ENCODE data around the gene SSBP3.

Gene SSBP3

DNA sequence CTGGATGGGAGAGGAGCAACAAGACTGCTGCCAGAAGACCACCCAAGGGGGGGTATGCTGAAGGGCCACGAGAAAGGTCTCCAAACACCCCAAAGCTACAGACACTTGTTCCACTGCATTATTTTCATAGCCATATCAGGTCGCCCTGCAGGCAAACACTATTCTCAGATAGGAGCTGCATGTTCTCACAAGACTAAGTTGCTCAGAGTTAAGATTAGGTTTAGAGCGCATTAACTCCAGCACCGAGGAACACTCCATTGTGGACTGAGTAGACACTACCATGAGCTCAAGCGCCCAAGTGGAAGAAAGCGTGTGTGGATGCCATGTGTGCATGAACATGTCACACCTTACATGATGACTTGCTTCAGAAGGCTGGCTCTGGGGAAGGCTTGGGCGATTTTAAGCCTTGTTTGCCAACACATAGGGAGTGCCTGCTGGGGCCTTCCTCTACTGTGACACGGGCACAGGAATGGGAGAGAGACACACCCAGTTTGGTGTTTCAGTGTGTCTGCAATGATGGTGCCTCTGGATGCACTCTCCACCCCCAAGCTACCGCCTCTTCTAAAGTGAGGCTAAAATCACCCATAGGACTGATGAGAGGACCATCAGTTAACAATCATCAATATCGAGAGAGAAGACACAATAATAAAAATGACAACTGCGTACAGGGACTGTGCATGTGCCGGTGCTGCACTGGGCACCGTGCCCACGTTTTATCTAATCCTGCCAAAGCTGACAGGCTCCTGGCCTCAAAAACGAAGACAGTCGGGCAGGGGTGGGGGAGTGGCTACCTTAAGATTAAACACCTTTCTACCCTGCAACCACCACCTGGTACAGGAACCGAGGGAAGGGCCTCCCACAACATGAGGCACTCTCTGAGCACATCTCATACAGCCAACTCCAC is 34.9 kb downstream of the SSBP3 start:
- no peak for DNase-seq

DNA sequence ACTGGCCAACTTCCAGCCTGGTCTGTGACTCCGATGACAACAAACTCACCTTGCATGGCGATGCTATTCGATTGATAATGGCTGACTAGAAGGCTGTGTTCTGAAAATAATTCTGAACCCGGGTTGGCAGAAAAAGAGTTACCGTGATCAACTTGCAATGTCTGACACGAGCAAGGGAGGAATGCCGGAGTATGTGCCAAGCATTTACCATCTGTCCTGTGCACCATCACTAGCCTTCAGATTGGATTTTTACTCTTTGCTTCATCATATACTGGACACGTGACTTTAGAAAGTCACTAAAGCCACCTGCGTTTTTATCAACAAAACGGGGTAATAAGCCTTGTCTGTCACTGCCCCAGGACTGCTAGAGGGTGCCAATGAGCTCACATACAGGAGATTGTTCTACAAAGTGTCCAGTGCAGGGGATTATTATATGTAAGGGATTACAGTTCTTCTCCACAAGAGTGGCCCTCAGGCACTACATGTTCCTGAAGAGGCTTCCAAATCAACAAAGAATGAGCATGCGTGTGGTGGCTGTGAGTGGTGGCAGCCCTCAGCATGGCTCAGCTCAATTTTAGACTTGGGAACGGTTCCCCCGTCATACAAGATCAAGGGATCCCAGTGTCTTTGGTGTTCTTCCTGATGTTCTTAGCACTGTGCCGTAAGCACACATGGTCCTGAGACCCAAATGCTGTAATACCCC is 35.8 kb downstream of the SSBP3 start:
- DNase-seq = no peak

DNA sequence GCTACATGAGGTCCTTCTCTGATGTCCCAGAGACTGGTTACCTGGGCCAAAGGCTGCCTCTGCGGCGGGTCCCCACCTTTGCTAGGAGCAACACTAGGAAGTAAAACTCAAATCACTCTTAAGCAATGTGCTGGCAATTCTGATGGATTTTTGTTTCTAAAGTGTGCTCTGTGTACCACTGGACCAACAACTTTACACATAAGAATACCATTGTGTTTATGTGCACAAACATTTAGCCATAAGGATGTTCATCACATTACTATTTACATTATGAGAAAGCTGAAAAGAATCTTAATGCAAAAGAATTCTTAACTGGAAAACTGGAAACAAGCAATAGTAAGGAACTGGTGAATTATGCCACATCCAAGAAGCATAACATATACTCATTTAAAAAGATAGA is 38.6 kb downstream of the SSBP3 start:
- no peak for DNase-seq

DNA sequence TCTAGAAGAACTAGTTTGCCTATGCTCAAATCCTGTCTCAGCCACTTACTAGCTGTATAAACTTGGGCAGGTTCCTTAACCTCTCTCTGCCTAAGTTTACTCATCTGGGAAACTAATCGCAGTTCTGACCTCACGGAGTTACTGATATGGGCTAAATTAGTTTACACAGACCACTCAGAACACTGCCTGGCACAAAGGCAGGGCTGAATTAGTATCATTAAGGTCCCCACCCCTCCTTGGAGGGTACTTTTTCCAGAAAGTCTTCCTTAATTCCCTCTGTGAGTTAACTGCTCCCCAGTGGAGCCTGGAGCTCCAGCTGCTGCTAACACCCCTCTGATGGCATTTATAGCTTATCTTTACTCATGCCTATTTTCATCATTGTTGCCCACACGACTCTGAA is 40.3 kb downstream of the SSBP3 start:
- no peak for DNase-seq

DNA sequence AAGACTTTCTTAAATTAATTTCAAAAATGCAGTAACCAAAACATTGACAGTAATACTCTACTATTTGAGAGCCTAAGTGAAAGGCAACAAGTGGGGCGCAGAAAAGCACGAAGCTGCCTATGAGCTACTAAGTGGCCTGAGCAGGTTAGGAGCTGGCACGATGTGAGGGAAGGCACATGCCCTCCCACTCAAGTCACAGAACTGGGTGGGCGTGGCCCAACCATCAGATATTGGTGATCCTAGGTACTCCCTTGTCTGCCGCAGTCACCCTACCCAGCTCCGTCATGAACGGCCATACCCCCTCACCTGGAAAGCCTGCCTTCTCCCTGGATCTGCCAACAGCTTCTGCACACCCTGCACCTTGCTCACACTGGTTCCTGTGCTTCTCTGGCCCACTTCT is 40.8 kb downstream of the SSBP3 start:
- no peak for DNase-seq

DNA sequence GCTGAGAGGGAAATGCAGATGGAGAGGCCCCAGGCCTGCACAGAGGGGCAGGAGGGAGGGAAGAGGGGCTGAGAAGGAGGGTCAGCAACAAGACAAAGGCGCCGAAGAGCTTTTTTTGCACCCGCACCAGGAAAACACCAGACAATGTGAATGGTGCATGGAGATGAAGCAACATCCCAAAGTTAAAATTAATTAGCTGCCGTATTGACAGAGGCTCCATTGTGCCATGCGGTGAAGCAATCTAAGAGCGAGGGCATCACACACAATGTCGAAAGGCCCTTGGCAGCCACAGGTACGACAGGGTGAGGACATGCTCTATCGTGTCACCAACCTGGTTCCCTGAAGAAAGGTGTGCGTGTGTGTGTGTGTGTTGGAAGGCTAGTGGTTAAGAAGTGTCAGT is 41.2 kb downstream of the SSBP3 start:
- no peak for DNase-seq

DNA sequence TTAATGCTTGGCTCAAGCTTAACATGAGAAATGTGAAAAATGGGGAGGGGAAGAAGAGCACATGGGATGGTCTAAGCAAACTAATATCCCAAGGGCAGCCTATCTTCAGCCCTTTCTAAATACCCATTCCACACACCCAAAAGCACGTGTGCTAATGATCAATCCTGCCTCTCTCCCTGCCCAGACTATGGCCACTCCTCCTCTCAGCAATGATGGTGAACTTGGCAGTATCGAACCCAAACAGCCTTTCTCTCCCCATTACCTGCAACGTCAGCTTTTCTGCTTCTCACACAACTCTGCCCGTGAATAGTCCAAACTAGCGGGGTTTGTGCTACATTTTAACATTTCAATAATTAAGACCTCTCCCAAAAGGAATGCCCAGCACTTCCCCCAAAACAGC is 41.6 kb downstream of the SSBP3 start:
- DNase-seq = no peak

DNA sequence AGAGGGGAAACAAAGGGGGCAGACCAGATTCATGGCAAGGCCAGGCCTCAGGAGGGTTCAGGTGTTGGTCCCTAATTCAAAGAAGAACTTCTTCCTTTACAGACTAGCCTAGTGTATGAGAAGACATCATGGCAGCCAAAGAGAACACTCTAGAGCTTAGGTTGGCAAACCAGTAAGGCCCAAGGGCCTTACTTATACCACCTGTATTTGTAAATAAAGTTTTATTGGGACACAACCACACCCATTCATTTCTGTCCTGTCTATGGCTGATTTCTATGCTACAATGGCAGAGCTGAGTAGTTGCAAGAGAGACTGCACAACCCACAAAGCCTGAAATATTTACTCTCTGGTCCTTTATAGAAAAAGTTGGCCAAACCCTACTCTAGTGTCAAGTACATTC is 42.3 kb downstream of the SSBP3 start:
- no peak for DNase-seq

DNA sequence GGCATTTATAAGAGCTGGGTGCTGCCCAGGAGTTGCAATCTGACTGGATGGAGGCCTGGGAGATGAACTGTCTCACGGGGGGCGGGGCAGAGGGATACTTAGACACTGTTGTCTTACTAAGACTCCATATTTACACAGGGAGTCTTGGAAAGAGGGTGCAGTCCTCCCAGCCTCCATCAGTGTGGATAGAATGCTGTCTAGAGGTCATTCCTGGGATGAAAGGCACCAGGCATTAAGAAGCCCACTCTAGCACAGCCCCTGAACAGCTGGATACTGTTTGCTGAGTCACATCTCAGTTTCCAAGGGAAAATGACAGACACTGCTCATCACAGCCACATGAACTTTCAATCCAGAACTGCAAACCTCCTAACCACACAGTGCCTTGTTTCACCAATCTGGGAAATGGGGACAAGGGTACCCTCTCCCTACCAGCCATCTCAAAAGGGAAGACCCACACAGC is 43.3 kb downstream of the SSBP3 start:
- DNase-seq = no peak

DNA sequence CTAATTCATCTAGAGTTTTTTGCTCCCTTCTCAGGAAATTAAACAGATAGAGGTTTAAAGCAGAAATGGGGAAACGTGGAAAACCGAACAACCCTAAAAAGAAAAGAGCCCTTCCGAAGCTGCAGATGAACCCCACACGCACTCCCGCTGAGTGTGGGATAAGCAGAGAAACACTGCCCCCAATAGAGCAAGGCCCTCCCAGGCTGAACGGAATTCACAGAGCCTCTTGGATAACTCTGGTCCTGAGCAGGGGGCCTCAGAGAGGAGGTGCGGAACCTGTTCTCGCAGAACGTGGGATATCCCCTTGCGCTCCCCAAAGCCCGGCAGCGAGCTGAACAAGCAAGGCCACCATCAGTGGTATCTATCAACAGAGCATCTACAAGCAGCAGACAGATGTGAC is 44.9 kb downstream of the SSBP3 start:
- DNase-seq = no peak

DNA sequence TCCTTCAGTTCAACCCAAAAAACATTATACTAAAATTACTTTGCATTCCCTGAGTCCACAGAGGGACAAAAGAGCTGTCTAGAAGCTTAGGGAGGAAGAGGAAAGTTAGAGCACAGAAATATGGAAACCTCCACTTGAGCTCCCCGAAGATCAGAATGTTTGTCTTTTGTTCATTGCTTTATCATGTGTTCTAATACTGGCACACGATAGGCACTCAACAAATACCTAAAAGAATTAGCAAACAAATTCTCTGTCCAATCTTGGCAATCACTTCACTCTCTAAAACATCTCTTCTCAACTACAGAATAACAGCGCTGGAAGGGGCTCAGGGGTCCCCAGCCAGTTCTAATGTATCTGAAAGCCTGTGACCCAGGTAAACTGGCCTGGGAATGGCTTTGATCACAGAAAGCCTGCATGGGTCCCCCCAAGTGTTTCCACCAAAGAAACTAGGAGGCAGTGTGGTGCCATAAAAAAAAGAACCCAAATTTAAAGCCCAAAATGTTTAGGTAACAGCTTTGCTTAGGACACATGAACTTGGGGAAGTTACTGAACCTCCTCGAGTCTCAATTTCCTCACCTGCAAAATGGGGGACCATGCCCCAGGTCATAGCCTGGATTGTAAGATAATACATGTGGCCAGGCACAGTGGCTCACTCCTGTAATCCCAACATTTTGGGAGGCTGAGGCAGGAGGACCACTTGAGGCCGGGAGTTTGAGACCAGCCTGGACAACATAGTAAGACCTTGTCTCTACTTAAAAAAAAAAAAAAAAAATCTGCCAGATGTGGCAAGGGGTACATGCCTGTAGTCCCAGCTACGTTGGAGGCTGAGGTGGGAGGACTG is 45.8 kb downstream of the SSBP3 start:
- DNase-seq = no peak

DNA sequence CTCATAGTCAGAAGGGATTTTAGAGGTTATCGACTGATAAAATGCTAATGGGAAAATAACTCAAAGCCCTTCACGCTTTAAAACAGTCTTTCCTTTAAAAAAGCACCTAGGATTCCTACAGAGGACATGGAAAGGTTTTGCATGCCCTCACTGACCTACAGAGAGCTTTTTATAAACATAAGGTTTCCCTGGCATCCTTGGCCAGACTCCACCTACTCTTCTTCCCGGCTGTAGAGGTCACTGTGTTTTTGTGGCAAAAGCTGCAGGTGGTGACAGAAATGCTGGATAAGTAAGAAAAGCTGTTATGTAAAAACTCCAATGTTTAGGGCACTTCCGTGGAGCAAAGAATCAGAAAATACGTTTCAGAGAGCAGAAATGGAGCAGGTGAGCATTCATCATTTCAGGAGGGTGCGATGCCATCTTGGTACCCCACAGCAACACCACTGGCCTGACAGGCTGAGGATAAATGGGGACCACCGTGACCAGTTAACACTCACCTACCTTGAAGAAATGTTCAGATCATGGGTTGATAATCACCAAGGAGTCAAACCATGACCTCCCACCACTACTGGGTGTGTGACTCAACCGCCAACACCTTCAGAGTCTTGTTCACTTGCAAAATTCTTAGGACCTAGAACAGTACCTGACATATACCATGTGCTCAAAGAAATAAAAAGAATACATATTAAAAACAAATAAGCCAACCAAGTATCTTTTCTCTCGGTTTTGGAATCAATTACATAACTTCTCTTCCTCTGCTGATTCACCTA is 46.6 kb downstream of the SSBP3 start:
- no peak for DNase-seq

DNA sequence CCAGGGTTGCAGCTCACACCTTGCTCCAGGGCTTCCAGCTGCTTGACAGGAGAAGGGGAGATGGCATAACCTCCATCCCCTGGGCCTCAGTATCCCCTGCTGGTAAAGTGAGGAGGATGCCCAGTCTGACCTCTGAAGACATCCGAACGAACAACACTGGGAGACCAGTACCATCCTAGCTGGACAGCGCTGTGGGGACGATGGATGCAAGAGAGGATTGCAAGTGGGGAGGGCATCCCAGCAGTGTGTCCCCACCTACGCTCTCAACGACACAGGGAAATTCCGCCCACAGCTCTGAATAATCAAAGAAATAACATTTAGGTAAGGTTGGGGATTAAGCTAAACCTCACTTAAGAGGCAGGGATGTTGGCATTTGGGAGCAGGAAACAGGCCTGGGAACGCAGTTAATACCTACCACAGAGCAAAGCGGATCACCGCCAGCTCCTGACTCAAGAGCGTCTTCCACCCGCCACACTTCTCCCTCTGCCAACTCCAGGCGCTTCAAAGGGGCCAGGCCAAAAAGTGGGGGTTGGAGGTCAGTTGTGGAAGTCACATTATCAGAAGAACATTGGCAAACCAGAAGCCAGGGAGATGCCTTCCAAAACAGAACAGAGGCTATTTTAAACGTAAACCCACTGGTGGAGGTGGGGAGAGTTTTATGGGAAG is 47.6 kb downstream of the SSBP3 start:
- DNase-seq = no peak

DNA sequence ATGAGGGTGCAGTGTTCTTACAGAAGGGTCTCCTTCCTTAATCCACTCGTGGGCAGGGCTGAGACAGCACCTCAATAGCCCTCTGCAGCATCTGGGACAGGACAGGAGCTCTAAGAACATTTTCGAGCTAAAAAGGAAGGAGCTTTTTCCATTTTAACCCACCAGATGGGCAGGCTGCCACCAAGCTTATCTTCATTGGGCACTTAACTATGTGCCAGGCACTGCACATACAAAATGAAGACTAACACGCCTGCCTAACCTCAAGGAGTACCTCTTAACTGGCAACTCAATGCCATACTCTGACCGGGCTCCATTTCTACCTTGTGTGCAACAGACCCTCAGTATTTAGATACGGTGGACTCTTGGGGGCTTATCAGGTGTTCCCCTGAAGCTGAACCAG is 48.2 kb downstream of the SSBP3 start:
- DNase-seq = no peak

DNA sequence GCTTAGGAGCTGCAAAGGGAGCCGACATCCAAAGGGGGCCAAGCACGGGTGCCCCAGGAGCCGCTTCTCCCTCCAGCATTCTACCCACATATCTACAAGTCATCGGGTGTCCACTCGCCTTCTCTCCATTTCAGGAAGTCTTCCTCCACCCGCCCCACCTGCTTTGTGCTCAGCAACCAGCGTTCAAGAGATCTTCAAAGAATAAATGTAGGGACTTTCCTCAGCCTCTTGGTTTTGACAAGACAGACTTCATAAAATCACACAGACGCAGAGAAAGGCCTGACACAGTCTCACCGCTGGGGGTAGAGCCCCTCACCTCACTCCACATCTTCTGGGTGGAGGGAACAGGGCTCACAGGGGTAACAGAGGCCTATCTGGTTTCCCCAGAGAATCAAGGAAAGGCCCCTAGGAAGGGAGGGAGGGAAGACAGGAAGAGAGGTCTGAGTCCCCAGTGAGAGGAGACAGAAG is 49.5 kb downstream of the SSBP3 start:
- DNase-seq = no peak

DNA sequence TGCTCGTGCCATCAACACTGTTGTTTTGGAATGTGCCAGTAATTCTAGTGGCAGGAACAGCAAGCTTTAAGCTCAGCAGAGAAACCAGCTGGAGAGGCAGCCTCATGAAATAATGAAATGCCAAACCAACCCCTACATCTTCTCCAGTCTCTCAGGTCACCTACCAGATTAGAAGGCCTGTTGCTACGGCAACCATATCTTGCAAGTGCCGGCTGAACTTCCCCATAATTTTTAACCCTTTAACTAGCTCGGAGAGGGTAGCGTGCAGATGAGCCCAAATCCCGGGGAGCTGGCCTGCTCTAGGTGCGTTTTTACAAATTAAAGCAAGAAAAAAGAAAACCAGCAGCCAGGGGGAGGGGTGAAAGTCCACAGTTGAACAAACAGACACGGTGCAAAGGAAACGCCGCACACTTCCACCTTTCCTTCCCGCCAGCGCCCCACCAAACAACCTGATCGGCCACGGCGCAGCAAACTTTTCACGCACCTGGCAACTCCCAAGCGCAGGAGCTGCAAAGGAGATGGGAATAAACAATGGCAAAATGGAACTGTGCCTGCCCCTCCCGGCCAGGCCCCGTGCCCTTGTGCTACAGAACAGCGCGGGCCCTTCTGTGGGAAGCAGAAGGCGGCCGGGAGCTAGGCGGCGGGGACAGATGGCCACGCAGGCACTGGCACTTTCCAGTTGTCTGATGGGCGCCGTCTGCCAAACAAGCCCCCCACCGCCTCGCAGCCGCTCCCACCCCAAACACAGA is 50.1 kb downstream of the SSBP3 start:
- no peak for DNase-seq

DNA sequence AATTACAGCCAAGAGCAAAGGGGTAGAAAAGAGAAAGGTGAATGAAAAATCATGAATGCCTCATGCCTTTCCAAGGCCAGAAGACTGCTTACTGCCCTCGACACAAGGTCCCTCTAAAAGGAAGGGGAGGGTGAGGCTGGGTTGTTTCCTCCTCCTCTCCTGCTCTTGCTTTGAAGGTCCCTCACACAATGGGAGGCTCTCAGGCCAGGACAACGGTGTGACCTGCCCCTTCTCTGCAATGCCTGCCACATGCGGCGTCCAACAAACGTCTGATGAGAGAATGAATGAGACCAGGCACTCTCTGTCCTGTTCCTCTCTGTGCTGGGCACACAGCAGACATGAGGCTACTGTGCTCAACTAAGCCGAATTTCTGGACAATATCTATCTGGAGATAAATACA is 51.3 kb downstream of the SSBP3 start:
- no peak for DNase-seq

DNA sequence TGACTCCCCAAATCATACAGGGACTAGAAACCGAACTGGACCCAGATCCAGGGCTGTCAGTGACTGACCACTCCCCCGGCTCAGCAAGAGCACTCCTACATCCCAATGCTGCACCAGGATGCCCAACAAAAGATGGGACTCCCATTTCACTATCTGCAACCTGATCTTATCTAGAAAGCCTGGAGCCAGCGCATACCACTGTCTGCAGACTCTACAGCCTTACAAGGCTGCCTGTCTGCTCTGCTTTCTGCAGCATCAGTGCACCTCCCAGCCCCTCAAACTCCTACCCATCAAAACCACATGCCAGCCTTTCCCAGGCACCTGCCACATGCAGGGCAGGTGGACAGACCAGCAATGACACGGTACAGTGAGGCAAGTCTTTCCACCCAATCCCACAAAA is 52.2 kb downstream of the SSBP3 start:
- no peak for DNase-seq

DNA sequence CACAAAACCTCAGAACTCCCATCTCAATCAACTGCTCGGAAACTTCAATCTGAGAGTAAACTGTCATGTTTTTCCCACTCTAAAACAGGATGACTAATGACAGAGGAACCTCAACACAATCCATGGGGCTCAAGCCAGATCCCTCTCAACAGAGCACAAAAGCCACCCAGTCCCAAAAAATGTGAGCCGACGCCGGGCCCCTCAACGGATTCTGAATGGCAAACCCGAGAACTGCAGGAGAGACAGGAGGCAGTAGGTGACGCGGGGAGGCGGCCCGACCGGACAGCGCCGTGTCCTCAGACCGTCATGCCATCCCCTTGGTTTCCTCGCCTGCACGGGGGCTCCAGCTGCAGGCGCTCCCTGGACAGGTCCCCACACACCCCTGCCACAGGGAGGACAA is 53.4 kb downstream of the SSBP3 start:
- DNase-seq = no peak

DNA sequence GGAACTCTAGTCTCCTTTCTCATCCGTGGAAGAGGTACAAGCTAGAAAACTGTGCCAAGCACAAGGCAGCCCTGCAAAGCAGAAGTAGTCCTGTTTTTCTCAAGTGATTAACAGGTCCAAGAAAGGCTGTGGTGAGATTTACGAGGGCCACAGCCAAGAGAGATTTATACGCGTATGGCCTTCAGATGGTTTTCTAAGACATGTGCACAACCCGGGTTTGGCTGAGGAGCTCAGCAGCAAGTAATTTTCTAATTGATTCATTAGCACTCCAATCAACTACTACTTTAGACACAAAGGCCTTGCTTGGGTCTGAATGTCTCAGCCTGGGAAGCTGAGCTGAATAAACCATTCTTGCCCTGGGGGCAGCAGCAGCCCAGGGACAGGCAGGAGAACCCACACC is 55.8 kb downstream of the SSBP3 start:
- DNase-seq = no peak

DNA sequence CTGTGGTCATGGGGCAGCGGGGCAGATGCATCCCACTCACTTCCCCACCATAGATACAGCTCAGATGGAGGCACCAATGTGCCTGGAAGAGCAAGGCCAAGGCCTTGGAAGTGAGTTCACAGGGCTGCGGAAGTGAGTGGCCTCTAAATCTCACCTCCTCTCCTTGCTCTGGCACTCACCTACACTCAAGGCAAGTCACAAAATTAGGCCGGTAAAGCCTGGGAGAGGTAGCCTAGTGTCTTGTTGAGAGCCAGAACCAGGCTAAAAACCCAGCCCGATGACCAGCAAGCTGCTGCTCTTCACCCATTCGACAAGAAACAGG is 57.5 kb downstream of the SSBP3 start:
- no peak for DNase-seq

Measured in DMS79 (cell line).